Activated CD8-positive, alpha-beta memory T cell treated with anti-CD3 and anti-CD28 coated beads for 4 hours (primary cell): ENCODE data around the gene NDUFAF8.
"Not testable (repeated sequence)": the region's sequence is repeated elsewhere in the genome, so short reads cannot be mapped to it uniquely, and the experiment has no call there.

ENCODE experiments used
- DNase-seq, 2 donors: peaks; one replicate each; pipeline ENCODE4 v3.0.0-alpha.2; 2020; ENCODE audit warnings: low read depth in 2 of 2

The NDUFAF8 gene

DNA sequence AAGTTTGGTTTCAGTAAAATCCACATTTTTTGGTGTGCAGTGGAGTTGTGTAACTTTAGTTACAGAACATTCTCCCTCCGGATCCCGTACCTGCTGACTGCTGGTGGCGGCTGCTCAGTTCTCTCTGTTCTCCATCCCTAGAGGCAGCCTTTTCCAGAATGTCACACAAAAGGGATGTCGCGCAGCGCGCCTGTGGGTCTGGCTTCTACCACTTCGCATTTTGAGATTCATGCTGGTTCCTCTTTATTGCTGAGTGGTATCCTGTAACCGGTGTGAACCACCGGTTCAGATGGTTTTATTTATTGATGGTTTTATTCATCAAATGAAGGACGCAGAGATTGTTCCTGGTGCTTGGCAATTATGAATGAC is 15.4 kb upstream of the NDUFAF8 start:
- DNase-seq: no peak

DNA sequence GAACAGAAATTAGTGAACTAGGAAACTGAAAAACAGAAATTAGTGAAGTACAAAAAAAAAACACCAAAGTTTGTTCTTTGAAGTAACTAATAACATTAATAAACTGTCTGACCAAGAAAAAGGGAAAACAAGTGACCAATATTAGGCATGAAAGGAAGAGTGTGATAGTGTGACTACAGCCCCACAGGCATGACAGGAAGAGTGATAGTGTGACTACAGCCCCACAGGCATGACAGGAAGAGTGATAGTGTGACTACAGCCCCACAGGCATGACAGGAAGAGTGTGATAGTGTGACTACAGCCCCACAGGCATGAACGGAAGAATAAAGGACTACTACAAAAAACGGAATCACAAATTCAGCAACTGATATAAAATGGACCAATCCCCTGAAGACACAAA is 11.5 kb upstream of the NDUFAF8 start:
- not testable (repeated sequence) for DNase-seq

DNA sequence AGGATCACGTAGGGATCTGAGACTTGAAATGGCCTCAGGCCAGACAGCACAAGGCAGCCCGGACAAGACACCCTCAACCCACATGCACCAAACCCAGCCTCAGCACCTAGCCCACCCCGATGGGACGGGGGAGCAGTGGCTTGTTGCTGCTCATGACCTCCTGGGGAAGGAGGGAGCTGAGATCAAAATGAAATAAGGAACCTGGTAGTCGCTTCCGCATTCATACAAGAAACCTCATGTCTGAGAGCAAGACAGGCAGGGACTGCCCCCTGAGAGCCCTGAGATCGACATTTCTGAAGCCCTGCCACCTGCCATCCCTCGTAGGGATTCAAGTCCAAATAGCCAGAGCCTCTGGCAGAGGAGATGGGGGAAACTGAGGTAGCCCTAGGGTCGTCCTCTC is 10.7 kb upstream of the NDUFAF8 start:
- no peak for DNase-seq

DNA sequence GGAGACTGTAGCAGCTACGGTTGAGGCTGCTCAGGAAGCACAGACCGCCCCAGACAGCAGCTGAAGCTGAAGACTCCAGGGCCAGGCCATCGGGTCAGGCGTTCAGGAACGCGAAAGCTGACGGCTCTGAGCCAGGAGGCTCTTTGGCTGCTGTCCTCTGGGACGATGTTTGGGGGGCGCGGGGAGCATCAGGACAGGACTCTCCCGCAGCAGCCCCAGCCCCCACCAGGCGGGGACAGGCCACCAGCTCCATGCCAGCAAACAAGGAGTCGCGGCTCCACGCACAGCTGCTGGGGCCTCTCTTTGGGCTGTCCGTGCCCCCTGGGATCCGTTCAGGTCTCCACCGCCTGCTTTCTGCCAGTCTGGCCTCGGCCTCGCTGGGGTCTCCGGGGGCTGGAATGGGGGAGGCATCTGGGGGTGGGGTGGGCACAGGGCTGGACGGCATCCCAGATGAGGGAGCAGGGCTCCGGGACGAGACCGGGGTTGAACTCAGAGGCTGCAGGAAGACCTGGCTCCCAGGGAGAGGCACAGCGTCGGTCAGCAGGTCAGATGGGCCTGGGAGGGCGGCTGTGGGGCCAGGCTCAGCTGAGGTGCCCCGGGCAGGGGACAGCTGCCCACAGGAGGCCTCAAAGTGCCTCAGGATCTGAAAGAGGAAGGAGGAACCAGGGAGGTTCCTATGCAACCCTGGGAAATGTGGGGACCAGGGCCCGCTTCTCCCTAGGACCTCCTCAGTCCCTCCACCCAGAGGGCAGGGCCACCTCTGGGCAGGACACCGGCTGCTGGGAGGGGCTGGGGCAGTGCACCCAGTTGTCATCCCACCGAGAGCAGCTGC is 10.1 kb upstream of the NDUFAF8 start:
- no peak for DNase-seq

DNA sequence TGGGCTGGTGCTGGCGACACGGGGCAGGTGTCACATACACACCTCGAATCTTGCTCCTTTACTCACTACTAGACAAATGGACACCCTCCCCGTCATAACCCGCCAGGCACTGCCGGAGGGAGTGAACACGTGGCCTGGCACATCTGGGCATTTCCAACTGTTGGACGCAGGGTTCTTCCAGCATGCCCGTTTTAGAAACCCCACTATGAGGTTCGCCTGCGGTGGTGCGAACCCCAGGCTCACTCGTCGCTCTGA is 9.5 kb upstream of the NDUFAF8 start:
- DNase-seq: no peak

DNA sequence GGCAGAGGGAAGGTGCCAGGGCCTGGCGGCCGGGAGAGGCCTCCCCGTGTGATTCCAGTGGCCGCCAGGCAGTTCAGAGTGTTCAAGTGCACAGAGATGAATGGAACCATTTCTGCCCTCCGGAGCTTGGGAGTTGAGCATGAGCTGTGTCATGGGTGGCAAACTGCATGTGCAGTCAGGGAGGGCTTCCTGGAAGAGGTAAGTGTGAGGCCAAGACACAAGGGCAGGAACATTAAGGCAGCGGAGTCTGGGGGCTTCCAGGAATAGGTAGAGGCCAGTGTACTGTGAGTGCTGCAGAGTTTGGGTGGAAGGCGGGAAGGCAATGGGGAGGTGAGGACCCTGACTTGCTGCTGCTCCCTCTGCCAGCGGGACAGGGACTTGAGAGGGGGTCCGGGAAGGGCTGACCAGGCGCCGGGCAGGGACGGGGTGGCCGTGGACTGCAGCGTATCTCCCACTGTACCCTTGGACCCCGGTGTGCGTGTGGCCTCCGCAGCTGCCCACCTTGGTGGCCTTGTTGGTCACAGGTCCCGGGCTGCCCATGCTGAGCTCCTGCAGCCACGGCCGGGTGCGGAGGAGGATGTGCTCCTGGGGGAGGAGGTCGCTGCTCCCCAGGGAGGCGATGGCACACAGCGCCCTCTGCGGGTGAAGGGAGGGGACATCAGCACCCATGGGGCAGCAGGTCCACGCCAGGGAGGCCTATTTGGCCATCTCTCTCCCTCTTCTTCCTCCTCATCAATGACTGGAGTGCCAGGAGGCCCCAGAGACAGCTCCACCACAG is 8.9 kb upstream of the NDUFAF8 start:
- DNase-seq: no peak

DNA sequence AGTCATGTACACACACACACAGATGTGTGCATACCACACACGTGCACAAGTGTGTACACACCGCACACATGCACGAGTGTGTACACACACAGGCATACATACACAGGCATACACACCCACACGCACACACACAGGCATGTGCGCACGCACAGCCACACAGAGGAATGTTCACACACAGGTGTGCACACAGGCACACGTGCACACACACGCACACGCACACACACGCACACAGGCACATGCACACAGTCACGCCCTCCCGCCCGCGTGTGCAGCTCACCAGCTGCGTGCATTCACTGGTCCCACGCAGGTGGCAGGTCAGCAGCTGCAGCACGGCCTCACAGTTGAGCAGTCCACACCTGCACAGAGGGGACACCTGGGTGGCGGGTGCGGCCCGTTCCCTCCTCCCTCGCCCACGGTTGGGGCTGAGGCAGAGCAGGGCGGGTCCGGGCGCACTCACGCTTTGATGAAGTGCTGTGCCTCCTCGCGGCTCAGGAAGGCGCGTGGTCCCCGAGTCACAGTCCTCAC is 7.9 kb upstream of the NDUFAF8 start:
- no peak for DNase-seq

DNA sequence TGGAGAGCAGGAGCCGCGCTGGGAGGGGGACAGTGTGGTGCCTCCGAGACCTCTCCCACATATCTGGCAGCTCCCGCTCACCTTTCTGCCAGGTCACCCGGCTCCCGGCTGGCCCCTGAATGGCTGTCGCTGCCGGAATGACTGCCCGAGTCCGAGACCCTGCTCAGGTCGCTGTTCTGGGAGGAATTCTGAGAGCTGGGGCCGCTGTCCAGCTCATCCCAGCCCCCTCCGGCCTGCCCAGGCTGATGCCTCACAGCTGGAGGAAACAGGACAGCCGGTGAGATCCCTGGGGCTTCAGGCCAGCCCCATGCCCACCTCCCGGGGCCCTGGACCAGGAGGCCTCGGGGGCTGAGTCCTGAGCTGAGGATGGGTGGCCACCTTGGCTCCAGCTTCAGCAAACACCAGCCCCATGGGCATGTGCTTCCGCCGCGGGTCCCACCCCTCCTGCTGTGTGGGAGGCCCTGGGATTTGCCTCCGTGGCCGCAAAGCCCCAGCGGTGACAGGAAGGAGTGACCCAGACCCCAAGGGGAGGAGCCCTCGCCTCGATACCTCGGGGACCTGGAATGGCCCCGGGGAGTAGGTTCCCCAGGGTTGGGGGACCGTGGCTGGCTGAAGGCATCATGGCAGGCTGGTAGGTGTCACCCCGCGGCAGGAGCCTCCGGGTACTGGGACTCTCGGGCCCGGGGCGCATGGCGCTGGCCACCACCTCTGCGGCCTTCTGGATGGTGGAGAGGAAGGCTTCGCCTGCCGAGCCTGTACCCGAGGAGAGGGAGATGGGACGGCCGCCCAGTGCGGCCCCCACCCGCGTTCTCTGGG is 7.1 kb upstream of the NDUFAF8 start:
- no peak for DNase-seq

DNA sequence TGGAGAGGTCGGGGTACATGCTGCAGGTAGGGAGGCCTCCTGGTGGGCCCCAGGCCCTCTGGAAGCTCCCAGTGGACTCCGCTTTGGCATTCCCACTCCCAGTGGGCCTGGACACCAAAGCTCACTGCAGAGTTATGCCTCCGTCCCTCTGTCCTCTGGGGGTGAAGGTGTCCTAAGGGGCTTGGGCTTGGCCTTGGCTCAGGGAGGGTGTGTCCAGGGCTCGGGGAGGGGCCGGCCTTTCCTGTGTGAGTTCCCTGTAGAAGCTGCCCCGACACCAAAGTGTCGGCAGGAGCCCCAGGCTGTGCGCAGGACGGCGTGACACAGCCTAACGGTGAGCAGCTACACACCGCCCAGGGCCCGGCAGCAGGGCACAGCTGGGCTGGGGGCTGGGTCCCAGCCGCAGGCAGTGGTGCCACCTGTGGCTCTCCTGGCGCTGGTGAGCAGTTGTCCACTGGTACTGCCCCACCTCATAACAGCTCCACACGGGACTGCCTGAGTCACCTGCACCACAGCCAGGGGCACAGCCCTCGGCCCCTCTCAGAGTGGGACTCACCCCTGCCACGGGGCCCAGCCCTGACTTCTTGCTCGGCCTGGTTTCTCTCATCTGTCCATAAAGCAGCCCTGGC is 6.4 kb upstream of the NDUFAF8 start:
- no peak for DNase-seq

DNA sequence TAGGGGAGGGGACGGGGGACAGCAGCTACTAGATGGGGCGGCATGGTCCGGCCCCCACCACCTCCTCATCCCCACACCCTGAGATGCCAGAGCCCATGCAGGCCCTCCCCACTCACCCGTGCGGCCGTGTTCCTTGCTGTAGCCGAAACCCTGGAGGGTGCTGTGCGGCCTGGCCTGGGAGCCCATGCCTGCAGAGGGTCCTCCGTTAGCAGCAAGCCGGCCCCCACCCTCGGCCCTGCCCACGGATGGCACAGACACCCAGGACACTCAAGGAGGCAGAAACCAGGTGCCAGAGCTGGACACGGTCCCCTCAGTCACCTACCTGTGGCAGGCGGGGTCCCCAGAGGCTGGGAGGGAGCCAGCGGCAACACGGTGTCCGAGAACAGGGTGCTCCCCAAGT is 5.8 kb upstream of the NDUFAF8 start:
- DNase-seq: no peak

DNA sequence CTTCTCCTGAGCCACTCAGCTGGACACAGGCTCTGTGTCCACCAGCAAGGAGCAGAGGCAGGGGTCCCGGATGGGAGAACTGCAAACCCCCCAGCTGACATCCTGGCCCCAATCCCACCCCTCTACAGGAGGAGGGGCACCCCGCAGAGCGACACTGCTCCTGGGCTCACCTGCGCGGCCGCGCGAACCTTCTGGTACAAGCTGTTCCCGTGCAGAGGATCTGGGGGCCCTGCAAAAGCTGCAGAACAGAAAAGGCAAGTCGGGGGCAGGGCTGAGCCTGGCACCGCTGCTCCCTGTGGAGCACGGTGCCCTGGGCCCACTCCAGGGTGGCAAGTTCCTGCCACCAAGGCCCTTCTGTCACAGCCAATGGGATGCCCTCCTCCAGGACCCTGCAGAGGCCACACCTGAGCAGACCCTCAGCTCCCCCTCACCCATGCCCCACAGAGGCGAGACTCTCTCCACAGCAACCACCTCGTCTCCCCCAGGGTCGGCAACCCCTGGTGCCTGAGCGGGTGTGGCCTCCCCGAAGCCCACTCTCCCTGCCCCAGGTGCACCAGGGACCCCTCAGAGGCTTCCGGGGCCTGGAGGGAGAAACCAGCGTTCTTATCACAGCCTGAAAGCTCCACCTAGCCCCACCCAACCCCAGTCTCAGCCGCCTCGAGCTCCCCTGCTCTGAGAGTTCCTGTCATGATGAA is 5.2 kb upstream of the NDUFAF8 start:
- no peak for DNase-seq

DNA sequence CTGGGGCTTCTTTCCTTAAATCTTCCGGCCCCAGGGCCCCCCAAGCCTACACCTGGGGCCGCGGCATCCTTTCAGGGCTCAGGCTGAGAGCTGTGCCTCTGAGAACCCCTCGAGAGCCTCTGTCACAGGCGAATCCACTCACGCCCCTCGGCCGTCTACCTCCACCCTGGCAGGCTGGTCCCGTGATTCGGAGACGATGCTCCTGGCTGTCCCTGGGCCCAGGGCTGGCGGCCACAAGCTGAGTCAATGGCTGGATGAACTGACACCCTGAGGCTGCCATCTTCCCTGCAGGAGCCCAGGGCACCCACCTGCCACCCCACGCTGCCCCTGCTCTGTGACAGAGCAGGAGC is 4.6 kb upstream of the NDUFAF8 start:
- no peak for DNase-seq

DNA sequence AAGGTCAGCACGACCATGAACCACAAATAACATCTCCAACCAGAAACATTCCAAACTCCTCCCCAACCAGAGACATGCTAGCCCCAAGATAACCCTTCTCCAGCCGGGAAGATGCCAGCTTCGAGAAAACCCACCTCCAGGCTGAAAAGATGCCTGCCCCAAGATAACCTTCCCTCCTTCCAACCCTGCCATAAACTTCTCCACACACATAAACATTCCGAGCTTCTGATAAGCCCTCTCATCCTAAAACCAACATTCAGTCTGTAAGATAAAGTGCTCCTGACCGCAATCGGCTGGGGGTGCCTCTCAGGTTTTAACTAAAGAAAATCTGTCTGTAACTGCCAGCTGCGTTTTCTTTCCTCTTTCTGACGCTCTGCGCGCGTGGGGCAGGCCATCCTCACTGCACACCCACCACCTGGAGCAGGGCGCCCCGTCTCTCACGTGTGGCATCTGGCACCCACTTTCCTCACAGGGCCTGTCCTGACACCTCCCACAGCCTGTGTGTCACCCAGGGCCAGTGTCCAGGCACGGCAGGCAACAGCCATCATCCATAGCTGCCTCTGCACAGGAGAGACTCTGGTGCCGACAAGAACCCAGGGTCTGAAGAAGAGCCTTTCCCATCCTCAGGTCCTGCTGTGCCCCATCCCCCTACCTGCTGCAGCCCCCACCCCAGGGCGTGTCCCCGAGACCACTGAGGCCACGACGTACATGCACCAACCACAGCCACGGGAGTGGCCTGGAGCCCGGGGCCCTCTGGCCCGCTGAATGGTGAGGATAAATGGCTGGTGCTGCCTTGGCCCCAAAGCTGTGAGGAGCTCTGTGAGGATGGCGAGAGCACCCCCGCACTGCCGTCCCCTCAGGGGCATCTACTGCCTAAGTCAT is 3.9 kb upstream of the NDUFAF8 start:
- DNase-seq: no peak

DNA sequence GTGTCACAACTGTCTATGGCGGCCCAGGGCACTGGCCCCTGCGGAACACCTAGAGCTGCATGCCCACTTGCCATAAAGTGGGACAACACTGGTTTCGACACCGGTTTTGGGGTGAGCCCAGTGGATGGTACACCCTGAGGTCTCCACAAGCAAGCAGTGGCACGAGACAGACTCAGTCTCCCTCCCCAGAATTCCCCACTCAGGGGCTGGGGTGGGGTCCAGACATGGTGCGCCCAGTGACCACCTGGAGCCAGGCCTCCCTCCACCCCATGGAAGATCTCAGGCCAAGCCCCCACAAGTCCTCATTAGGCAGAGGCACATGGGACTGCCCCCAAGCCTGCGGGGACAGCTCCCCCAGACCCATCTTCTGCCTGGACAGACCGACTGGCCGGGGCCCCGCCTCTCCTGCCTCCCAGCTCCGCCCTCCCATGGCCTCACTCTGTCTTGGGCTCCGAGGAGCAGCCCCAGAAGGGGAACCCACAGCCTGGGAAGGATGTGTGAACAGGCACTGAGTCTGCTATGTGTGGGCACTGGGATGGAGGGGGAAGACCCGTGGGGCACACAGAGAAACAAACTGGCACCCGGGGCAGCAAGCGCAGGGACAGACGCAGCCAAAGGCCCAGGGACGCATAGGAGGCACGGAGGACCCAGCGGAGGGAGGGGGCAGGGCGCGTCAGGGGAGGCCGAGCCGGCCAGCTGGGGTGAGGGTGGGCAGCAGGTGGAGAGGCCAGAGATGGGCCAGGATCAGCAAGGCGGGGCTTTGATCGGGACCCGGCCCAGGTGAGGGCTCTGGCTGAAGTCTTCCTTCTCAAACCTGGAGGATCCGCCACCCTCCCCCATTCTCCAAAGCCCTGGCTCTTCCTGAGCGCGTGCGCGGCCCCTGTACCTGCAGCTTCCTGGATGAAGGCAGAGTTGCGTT is 3.0 kb upstream of the NDUFAF8 start:
- DNase-seq: no peak

DNA sequence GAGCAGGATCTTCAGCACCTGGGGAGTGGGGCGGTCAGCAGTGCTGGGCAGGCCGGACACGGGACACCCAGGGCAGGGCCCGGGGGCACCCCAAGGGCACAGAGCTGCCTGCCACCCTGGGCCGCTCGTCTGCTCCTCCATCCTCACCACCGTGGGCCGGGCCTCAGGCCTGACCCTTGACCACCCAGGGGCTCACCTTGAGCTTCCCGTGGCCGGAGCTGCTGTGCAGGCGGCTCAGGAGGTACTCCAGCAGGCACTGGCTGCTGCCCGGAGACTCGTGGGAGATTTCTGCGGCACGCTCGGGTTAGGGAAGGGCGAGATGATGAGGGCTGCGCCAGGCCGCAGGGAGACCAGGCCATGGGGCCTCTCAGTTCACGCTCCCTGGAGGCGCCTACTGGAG is 2.3 kb upstream of the NDUFAF8 start:
- DNase-seq: no peak

DNA sequence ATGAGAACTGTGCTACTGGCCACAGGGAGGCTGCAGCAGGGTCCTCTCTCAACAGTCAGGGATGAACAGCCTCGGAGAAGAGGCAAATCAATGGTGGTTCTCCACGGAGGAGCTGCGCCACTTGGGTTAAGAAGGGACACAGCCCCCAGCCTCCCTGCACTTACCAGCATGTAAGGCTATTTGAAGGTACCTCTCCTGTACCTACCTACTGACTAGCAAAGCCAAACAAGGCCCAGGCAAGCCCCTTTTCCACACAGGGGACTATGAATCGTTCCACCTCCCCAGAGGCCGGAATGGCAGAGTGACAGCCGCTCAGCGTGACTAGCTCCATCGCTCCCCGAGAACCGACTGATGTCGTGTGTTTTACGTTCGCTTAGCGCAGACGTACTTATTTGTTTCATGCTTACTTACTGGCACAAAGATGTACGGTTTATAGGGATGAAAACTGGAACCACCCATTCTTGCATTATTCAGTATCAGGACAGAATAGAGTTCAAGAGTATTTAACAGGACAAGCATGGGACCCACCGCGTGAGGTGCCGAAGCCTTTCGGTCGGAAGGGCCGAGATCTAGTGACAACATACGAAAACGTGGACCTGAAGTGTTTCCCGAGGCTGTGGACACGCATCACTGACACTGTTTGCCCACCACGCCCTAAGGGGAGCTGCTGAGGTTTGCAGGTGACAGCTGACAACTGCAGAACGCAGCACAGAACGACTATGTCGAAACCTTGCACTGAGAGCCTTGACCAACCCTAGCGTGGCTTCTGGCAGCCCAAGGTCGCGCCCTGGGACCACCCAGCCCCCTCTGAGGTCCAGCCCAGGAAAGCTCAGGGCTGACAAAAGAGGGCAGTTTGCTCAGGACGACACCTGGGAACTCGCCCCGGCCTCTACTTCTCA is 1.3 kb upstream of the NDUFAF8 start:
- no peak for DNase-seq

DNA sequence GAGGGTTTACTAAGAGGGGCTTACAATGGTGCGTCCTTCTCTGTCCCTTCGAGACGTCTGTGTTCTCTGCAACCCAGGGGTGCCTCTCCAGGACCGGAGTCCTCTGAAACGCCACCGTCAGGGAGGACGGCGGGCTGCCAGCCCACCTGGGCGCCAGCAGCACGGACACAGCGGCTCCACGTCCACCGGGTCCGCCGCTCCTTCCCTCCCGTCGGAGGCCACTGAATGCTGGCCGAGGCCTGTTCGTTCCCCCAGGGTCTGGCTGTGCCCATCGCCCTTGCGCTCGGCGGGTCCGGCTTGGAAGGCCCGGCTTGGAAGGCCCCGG is 666 bp upstream of the NDUFAF8 start:
- no peak for DNase-seq

DNA sequence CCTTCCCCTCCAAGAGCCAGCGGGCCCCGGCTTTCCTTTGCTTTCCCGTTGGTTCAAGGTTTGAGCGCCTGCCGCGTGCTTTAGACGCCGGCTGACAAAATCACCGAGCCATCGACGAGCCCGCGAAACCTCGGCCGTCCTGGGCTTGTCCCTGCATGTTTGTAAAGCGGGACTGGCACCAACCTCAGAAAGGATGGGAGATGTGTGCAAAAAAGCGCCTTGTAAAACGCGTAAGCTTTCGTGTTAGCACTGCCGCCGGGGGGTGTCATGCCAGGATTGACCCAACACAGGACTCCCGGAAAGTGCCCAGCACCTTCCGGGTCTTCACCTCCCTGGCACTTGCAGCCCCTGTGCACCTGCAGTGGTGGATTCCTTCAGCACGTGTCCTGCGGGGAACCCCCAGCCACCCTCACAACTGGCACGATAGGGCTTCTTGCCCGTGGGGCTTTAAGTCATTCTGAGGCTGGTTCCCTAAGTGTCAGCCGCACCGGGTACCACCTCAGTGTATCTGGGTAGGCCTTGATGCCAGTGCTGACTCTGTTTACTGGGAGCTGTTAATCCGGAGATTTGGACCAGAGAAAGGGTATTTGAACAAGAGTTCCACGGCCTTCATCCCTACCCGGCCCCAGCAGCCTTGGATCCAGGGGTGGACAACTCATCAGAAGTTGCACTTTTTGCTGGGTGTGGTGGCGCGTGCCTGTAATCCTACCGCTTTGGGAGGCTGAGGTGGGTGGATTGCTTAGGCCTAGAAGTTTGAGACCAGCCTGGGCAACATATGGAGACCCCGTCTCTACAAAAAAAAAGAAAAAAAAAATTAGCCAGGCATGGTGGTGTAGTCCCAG is 817 bp downstream of the NDUFAF8 start:
- DNase-seq: peak; percentile 21 to 43
